CD4-positive, alpha-beta T cell (primary cell): Measurements from ENCODE around the gene LHFPL4. TPM values are rescaled to one million over a fixed set of nuclear protein-coding genes. Genes with fewer than 3 reads are reported as not detected.
A peak's percentile ranks its signal among the peaks of the same experiment; 100 is the strongest.

Experiments used
- ATAC-seq: fragments of 200-7000 bp; cut with Tn5 transposase; one replicate; pipeline ENCODE4 v1.10.0; 2022; ENCODE audit warnings: mild to moderate bottlenecking; ENCODE audit not compliant: poor library complexity
- CTCF ChIA-PET: fragments of 350-600 bp; sonication (Branson Sonifier 250); formaldehyde crosslinking; loops from one replicate; lab custom pipeline; 2021; ENCODE audit warnings: antibody characterized with exemption, inconsistent platforms; lab: Charles Lee
- POLR2A ChIA-PET: fragments of 350-600 bp; sonication (Branson Sonifier 250); formaldehyde crosslinking; loops from one replicate; lab custom pipeline; 2021; ENCODE audit warnings: antibody characterized with exemption, inconsistent platforms; lab: Charles Lee
- DNase-seq, 14 experiments: peaks; one replicate each; pipeline ENCODE4 v3.0.0-alpha.2; 2013 to 2020; ENCODE audit warnings: mixed read lengths in 2 of 14
- H3K27ac ChIP-seq, 2 donors: one replicate each; pipeline versions ENCODE4 v1.5.1 to v1.7.0; 2013; ENCODE audit warnings: low read length in 2 of 2, low read depth in 1 of 2, mild to moderate bottlenecking in 1 of 2
- H3K27me3 ChIP-seq, 2 experiments: 1 replicate in 1 of 2; 2 replicates in 1 of 2; pipeline versions ENCODE4 v1.6.1 to v1.7.0; 2013; ENCODE audit warnings: low read length in 2 of 2, control low read depth in 1 of 2, mild to moderate bottlenecking in 1 of 2, moderate library complexity in 1 of 2; ENCODE audit not compliant: insufficient read depth in 2 of 2, control insufficient read depth in 1 of 2
- H3K36me3 ChIP-seq: one replicate; pipeline ENCODE4 v1.6.1; 2013; ENCODE audit warnings: low read length, control low read depth; ENCODE audit not compliant: insufficient read depth
- H3K4me1 ChIP-seq: one replicate; pipeline ENCODE4 v1.6.1; 2013; ENCODE audit warnings: low read length, control low read depth; ENCODE audit not compliant: insufficient read depth
- H3K4me3 ChIP-seq: one replicate; pipeline ENCODE4 v1.5.1; 2013; ENCODE audit warnings: mild to moderate bottlenecking, low read length, moderate library complexity
- H3K9me3 ChIP-seq, 2 experiments: 1 replicate in 1 of 2; 2 replicates in 1 of 2; pipeline versions ENCODE4 v1.6.1 to v1.7.0; 2013; ENCODE audit warnings: low read length in 2 of 2, mild to moderate bottlenecking in 2 of 2, control low read depth in 1 of 2, moderate library complexity in 1 of 2; ENCODE audit not compliant: control insufficient read depth in 1 of 2, insufficient read depth in 1 of 2
- H3K27ac Mint-ChIP-seq: one replicate; pipeline ENCODE4 v1.8.0; 2020; ENCODE audit warnings: mixed read lengths
- H3K27me3 Mint-ChIP-seq: one replicate; pipeline ENCODE4 v1.8.0; 2021; ENCODE audit warnings: mixed read lengths
- H3K36me3 Mint-ChIP-seq: one replicate; pipeline ENCODE4 v1.8.0; 2021; ENCODE audit warnings: low read depth, mixed read lengths
- H3K4me1 Mint-ChIP-seq: one replicate; pipeline ENCODE4 v1.8.0; 2021; ENCODE audit warnings: low read depth, mixed read lengths
- H3K4me3 Mint-ChIP-seq: one replicate; pipeline ENCODE4 v1.8.0; 2020; ENCODE audit warnings: mild to moderate bottlenecking, mixed read lengths
- H3K9me3 Mint-ChIP-seq: one replicate; pipeline ENCODE4 v1.8.0; 2020; ENCODE audit warnings: mixed read lengths
- intact Hi-C, 2 experiments: fragments of 100-400 bp; cut with DNase I in 1 of 2; cut with micrococcal nuclease in 1 of 2; formaldehyde crosslinking; loops; one replicate each; pipeline versions ENCODE4 v1.15.1 to v1.9.0; 2023 to 2025; cut with DNase I, micrococcal nuclease
- total RNA-seq, 174 experiments: library from RNA in 2 of 174; stranded (reverse) in 2 of 174; gene quantifications; one replicate each; pipeline ENCODE4 v1.2.3 and lab custom pipeline; 2021 to 2026
- TF ChIP-seq, protein P1 (sequence below): fragments of 200-600 bp; IDR thresholded peaks from one replicate; pipeline ENCODE4 v1.8.0; 2022; ENCODE audit warnings: antibody characterized with exemption, mild to moderate bottlenecking

The LHFPL4 gene
- total RNA-seq, 2 experiments from 2014 or later: not detected

DNA sequence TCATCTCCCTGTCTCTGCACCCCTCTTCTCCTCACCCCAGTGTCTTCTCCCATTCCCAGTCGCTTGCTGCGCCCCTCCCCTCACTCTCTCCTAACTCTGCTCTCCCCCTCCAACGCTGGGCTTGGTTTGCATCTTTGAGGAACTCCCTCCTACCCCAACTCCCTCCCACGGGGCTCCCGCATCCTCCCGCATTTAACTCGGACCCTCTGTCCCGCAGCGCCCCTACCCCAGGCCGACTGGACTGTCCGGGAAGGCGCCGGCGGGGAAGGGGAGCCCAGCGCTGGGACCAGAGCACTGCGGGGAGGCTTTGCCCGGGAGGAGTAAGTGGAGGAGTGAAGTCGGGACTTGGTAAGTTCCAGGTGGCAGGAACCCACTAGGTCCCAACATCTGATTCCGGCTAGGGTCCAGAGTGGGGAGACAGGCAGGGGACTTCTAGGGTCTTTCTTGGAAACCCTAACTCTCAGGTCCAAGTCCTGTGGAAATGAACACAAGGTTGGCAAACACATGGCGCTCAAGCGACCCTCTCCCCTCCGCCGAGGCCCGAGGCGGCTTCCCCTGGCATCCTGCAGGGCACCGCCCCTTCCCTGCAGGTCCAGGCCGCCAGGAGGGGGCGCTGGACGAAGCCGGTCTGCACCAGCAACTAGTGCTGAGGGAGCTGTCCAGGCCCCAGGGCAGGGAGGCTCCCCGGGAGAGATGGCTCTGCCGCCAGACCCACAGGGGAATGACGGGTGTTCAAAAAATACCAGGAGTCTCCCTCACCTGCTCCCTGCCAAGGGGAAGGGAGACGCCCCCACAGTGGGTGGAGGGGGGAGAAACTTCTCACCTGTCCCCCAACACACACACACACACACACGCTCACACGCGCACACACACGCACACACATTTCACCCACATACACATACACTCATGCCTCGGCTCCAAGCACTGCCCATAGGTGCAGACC is 53.2 kb downstream of the LHFPL4 start:
- H3K4me1 Mint-ChIP-seq: no peaks in the 10 kb centered on the region
- ChIA-PET POLR2A (no interaction called here), CTCF (interaction anchor here (0.9 kb wide), 1 partner anchor 8 kb away, joined by 3 read pairs; no protein-coding TSS in a partner anchor)
- no peak overlapping the region for H3K4me3 ChIP-seq
- no peak overlapping the region for H3K4me3 Mint-ChIP-seq
- DNase-seq (peak; percentile 33 to 72 (median 52)), ATAC-seq (peak; percentile 74)
- H3K27me3 ChIP-seq: peaks cover 32 to 37% of the 10 kb centered on the region in 2 experiments
- H3K36me3 ChIP-seq: no peaks in the 10 kb centered on the region
- H3K9me3 ChIP-seq: peaks cover 0 to 19% of the 10 kb centered on the region in 2 experiments
- peaks cover 35% of the 10 kb centered on the region for H3K27me3 Mint-ChIP-seq
- TF ChIP-seq, protein P1, sequence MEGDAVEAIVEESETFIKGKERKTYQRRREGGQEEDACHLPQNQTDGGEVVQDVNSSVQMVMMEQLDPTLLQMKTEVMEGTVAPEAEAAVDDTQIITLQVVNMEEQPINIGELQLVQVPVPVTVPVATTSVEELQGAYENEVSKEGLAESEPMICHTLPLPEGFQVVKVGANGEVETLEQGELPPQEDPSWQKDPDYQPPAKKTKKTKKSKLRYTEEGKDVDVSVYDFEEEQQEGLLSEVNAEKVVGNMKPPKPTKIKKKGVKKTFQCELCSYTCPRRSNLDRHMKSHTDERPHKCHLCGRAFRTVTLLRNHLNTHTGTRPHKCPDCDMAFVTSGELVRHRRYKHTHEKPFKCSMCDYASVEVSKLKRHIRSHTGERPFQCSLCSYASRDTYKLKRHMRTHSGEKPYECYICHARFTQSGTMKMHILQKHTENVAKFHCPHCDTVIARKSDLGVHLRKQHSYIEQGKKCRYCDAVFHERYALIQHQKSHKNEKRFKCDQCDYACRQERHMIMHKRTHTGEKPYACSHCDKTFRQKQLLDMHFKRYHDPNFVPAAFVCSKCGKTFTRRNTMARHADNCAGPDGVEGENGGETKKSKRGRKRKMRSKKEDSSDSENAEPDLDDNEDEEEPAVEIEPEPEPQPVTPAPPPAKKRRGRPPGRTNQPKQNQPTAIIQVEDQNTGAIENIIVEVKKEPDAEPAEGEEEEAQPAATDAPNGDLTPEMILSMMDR: peak; percentile 47
- intact Hi-C loops: loop anchor here (2.0 to 5.0 kb wide), 4 partner anchors 148 to 447 kb away; no protein-coding TSS in a partner anchor
- no peaks in the 10 kb centered on the region for H3K36me3 Mint-ChIP-seq
- H3K27ac ChIP-seq: no peak overlapping the region
- H3K27ac Mint-ChIP-seq: no peak overlapping the region
- H3K4me1 ChIP-seq: peaks cover 11% of the 10 kb centered on the region
- H3K9me3 Mint-ChIP-seq: no peaks in the 10 kb centered on the region

DNA sequence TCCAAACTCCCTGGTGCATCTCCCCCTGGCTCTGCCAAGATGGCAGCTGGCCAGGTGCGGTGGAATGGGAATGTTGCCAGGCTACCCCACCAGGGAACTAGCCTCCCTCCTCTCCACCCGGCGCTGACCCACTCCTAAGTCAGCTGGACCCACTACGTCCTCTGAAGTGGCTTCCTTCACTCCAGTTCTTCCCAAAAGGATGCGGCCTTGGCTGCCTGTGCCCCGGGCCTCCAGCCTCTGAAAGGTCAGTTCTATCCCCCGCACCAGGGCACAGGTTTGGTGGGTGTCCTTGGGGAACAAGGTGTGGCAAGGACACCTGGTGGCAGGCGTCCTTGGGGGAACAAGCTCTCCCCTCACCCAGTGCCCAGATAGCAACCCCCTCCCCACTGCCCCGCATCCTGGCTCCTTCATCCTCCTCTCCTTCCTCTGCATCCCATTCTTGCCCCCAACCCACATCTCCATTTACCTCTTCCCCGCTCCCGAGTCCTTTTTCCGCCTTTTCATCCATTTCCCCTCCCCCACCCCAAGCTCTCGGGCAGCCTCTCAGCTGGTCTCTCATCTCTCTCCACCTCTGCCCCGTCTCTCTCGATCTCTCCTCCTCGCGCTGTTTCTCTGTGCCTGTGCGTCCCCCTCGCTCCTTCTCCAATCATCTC is 54.0 kb downstream of the LHFPL4 start:
- H3K27ac Mint-ChIP-seq: no peak overlapping the region
- H3K4me3 Mint-ChIP-seq: no peak overlapping the region
- TF ChIP-seq, protein P1: no peak
- peaks cover 32 to 37% of the 10 kb centered on the region in 2 experiments for H3K27me3 ChIP-seq
- H3K36me3 Mint-ChIP-seq: no peaks in the 10 kb centered on the region
- peaks cover 11% of the 10 kb centered on the region for H3K4me1 ChIP-seq
- H3K36me3 ChIP-seq: no peaks in the 10 kb centered on the region
- ATAC-seq (no peak), DNase-seq (no peak)
- peaks cover 35% of the 10 kb centered on the region for H3K27me3 Mint-ChIP-seq
- intact Hi-C loops: loop anchor here (2.0 to 5.0 kb wide), 4 partner anchors 147 to 448 kb away; no protein-coding TSS in a partner anchor
- ChIA-PET POLR2A (no interaction called here), CTCF (no interaction called here)
- no peaks in the 10 kb centered on the region for H3K4me1 Mint-ChIP-seq
- H3K4me3 ChIP-seq: no peak overlapping the region
- peaks cover 0 to 19% of the 10 kb centered on the region in 2 experiments for H3K9me3 ChIP-seq
- H3K27ac ChIP-seq: no peak overlapping the region
- no peaks in the 10 kb centered on the region for H3K9me3 Mint-ChIP-seq

DNA sequence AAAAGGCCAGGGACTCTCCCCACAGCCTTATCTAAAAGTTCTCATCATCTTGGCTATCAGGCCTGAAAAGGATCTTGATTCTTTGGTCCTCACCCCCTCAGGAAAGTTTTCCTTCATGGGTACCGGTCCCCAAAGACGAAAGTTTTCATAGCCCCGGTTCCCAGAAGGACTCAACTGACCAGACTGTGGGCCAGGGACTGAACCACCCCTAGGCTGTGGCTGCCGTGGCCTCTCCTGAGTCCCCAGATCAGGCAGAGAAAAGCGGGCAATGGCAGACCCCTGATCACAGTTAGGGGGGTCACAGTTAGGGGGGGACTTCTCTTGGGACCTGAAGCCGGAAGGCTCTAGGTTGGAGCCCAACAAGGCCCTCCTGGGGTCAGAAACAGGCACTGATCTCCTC is 54.8 kb downstream of the LHFPL4 start:
- H3K36me3 ChIP-seq: no peaks in the 10 kb centered on the region
- DNase-seq (no peak), ATAC-seq (no peak)
- H3K27ac Mint-ChIP-seq: no peak overlapping the region
- H3K9me3 ChIP-seq: peaks cover 0 to 19% of the 10 kb centered on the region in 2 experiments
- CTCF ChIA-PET: no interaction called here
- no peaks in the 10 kb centered on the region for H3K4me1 Mint-ChIP-seq
- no peak overlapping the region for H3K27ac ChIP-seq
- peaks cover 11% of the 10 kb centered on the region for H3K4me1 ChIP-seq
- no peaks in the 10 kb centered on the region for H3K9me3 Mint-ChIP-seq
- POLR2A ChIA-PET: no interaction called here
- intact Hi-C loops: no loop called here
- H3K27me3 Mint-ChIP-seq: peaks cover 35% of the 10 kb centered on the region
- no peaks in the 10 kb centered on the region for H3K36me3 Mint-ChIP-seq
- no peak overlapping the region for H3K4me3 ChIP-seq
- peaks cover 32 to 37% of the 10 kb centered on the region in 2 experiments for H3K27me3 ChIP-seq
- no peak overlapping the region for H3K4me3 Mint-ChIP-seq
- TF ChIP-seq, protein P1: no peak
